GM21529 (cell line): ENCODE results near the gene AKAP10.
"Not testable (repeated sequence)": the region's sequence is repeated elsewhere in the genome, so short reads cannot be mapped to it uniquely, and the experiment has no call there.

ENCODE experiments used
- ATAC-seq: cut with Tn5 transposase; IDR thresholded peaks from one replicate; pipeline ENCODE4 v1.9.1; 2021; ENCODE audit not compliant: unreplicated experiment

AKAP10 gene

GRCh38 chr17:19979917-19980770, 2.5 kb upstream of the AKAP10 start:
- ATAC-seq = no peak

GRCh38 chr17:19978805-19979211, 1.2 kb upstream of the AKAP10 start:
- ATAC-seq = no peak

- peak; percentile 36 for ATAC-seq
Measured at GRCh38 chr17:19978209-19978802, 678 bp upstream of the AKAP10 start.

- ATAC-seq = no peak
Measured at GRCh38 chr17:19975601-19976000, 2.0 kb downstream of the AKAP10 start.

DNA sequence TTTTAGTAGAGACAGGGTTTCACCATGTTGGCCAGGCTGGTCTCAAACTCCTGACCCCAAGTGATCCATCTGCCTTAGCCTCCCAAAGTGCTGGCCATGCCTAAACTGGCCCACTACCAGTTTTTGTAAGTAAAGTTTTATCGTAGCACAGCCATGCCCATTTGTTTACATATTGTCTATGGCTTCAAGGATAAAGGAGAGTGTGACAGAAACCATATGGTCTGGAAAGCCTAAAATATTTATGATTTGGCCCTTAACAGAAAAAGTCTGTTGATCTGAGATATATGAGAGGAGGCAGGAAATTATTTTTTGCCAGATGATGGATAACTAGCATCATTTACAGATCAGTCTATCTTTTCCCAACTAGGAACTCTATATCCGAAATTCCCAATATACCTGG, 4.5 kb downstream of the AKAP10 start:
- ATAC-seq = no peak

GRCh38 chr17:19962954-19963353, 14.7 kb downstream of the AKAP10 start:
- not testable (repeated sequence) for ATAC-seq

GRCh38 chr17:19958023-19958422, 19.6 kb downstream of the AKAP10 start:
- no peak for ATAC-seq

- no peak for ATAC-seq
Measured at GRCh38 chr17:19955099-19955498, 22.5 kb downstream of the AKAP10 start.

- not testable (repeated sequence) for ATAC-seq
Measured at GRCh38 chr17:19951411-19951810, 26.2 kb downstream of the AKAP10 start.

GRCh38 chr17:19950624-19951195, 26.9 kb downstream of the AKAP10 start:
- not testable (repeated sequence) for ATAC-seq

- ATAC-seq = no peak
Measured at GRCh38 chr17:19948116-19948943, 29.3 kb downstream of the AKAP10 start.

DNA sequence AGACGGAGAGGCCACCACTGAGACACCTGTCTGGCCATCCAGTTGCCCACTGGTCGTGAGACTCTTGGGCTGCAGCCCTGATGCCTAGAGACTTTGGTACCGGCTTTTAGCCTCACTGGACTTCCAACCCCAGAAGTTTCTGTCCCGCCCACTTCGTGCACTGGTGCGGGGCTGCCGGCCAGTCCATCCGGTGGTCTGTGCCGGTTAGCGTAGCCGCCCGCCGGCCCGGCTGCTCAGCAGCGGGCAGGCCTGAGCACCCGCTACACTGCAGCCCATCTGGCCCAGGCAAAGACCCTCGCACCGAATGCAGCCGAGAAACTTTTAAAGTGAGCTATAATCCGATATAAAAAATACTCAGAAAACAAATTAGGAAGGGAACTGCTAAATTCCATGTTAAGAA, 30.7 kb downstream of the AKAP10 start:
- no peak for ATAC-seq

DNA sequence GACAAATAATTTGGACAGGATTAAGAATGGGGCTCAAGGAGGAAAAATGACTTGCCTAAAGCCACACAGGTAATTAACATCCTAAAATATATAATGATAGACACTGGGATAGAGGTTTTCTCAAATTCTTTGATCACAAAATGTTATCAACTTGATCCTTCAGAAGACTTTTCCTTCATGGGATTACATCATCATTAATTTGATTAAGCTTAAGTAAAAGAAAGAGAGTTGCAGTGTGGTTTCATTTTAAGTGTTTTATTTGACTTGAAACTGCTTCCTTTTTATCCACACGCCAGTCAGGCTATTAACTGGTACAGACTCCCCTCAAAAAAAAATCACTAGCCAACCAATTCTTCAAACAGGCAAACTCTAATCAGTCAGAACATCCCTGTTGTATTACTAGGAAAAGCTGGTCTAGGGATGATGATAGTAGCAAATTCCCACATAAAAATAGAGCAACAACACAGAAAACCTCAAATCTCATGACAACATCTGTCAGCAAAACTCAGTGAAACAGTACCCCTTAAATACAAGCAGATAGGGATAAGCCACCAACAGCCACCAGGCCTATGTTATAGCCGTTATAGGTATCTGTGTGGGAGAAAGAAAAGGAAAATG, 32.5 kb downstream of the AKAP10 start:
- no peak for ATAC-seq

GRCh38 chr17:19943599-19943998, 34.0 kb downstream of the AKAP10 start:
- no peak for ATAC-seq

DNA sequence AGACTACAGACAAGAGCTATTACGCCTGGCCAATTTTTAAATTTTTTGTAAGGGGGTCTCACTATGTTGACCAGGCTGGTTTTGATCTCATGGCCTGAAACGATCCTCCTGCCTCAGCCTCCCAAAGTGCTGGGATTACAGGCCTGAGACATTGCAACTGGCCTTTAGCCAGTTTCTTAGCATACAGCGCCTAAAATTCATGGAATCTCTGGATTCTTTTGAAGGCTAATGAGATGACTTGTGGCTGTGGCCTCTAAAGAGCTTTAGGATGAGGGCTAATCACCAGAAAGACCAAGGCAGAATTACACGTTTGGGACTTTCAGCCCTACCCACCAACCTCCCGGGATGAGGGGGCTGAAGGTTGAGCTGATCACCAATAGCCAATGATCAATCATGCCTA, 34.6 kb downstream of the AKAP10 start:
- no peak for ATAC-seq

GRCh38 chr17:19940722-19941464, 36.7 kb downstream of the AKAP10 start:
- no peak for ATAC-seq

DNA sequence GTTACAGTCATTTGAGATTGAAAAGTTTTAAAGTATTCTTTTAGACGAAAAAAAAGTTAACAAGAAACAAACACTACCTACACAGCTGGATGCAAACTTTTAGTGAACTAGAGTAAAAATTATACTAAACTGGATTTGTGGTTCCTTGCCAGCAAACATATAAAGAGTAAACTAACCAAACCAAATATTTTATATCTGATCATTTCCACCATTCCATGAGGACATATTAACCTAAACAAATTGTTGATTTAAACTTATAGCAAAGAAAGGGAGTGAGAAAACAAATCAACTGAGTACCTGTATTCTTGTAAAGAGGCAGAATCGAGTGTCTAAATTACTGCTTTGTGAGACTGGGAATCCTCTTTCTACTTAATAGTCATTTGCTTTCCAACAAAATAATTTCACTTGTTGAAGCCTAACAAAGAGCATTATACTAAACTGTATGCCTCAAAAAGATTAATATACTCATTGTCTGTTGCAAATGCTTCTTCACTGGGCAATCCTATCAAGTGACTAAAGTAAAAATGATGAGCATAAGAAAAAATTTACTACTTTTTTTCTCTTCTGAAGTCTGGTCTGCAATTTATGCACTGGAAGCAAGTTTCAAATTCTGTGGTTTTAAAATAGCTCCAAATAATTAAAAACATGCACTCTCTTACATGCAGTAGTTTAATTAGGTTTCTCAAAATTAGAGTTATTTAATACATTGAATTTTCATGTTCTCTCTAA, 37.5 kb downstream of the AKAP10 start:
- ATAC-seq = no peak

GRCh38 chr17:19938736-19939135, 38.9 kb downstream of the AKAP10 start:
- ATAC-seq = no peak

DNA sequence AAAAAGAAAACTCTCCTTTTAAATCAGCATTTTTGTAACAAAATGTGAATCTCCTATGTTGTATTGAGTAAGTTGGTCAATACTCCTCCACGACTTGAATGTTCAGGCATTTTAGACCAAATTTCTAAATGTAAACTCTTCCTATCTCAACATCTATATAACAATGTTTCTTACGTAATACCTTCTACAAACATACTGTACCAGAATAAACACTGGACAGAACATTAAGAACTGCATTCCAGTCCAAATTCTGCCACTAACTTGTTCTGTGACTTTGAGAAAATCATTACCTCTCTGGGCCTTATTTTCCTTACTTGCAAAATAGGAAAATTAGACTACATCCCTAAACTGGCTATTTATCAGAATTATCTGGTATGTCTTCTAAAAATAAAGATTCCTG, 40.1 kb downstream of the AKAP10 start:
- no peak for ATAC-seq

GRCh38 chr17:19935169-19935568, 42.5 kb downstream of the AKAP10 start:
- ATAC-seq = no peak
